Measurements from ENCODE around the gene LYRM4. TPM values are rescaled to one million over a fixed set of nuclear protein-coding genes. Genes with fewer than 3 reads are reported as not detected.

Gene LYRM4
- total and polyA plus RNA-seq, 8 donors, result 8.7 to 14.9 (median 12.6) TPM

- TF ChIP-seq CTCF (IDR thresholded peaks at IDR 0.05), result no peak
- ATAC-seq, result no peak
- no peak for FAIRE-seq
- Histone ChIP-seq H3K4me1 (no peaks in the 10 kb centered on the region), H3K9me3 (no peaks in the 10 kb centered on the region), H3K36me3 (no peaks in the 10 kb centered on the region), H3K4me3 (no peak overlapping the region), H3K27me3 (no peaks in the 10 kb centered on the region), H3K27ac (no peak overlapping the region)
- intact Hi-C loops (cut with DNase I), result no loop called here
- no peak for DNase-seq
- WGBS, 2 donors, result 70% methylated on average over 2 of the region's 2 CpGs
These were observed 164.3 kb downstream of the LYRM4 start for GRCh38 chr6:5096482-5096881.

GRCh38 chr6:5095236-5095635 is 165.5 kb downstream of the LYRM4 start:
- H3K27me3 ChIP-seq, result no peaks in the 10 kb centered on the region
- no peak overlapping the region for H3K27ac ChIP-seq
- WGBS, 2 donors, result 75 to 81% methylated on average over 3 of the region's 3 CpGs
- H3K36me3 ChIP-seq, result no peaks in the 10 kb centered on the region
- FAIRE-seq, result no peak
- no peak for TF ChIP-seq CTCF (IDR thresholded peaks at IDR 0.05)
- DNase-seq, result no peak
- H3K4me3 ChIP-seq, result no peak overlapping the region
- intact Hi-C loops (cut with DNase I), result no loop called here
- no peaks in the 10 kb centered on the region for H3K4me1 ChIP-seq
- ATAC-seq, result no peak
- no peaks in the 10 kb centered on the region for H3K9me3 ChIP-seq

GRCh38 chr6:5094327-5094726 is 166.4 kb downstream of the LYRM4 start:
- intact Hi-C loops (cut with DNase I), result no loop called here

GRCh38 chr6:5093231-5094015 is 167.3 kb downstream of the LYRM4 start:
- no peaks in the 10 kb centered on the region for H3K9me3 ChIP-seq
- DNase-seq (no peak), FAIRE-seq (no peak), ATAC-seq (no peak)
- H3K27me3 ChIP-seq, result no peaks in the 10 kb centered on the region
- H3K27ac ChIP-seq, result no peak overlapping the region
- TF ChIP-seq CTCF (IDR thresholded peaks at IDR 0.05), result no peak
- H3K4me1 ChIP-seq, result no peaks in the 10 kb centered on the region
- WGBS, 2 donors, result 76 to 84% methylated on average over 7 of the region's 7 CpGs
- no peak overlapping the region for H3K4me3 ChIP-seq
- no peaks in the 10 kb centered on the region for H3K36me3 ChIP-seq
- intact Hi-C loops (cut with DNase I), result no loop called here

More at GRCh38 chr6:5094327-5094726, 166.4 kb downstream of the LYRM4 start:
- no peak for TF ChIP-seq CTCF (IDR thresholded peaks at IDR 0.05)
- Histone ChIP-seq H3K27ac (no peak overlapping the region), H3K9me3 (no peaks in the 10 kb centered on the region), H3K4me1 (no peaks in the 10 kb centered on the region), H3K36me3 (no peaks in the 10 kb centered on the region), H3K4me3 (no peak overlapping the region), H3K27me3 (no peaks in the 10 kb centered on the region)
- ATAC-seq, result no peak
- WGBS, 2 donors, result 69 to 80% methylated on average over 3 of the region's 3 CpGs
- no peak for DNase-seq
- FAIRE-seq, result no peak
